ENCODE results near the gene RBM17.

DNA sequence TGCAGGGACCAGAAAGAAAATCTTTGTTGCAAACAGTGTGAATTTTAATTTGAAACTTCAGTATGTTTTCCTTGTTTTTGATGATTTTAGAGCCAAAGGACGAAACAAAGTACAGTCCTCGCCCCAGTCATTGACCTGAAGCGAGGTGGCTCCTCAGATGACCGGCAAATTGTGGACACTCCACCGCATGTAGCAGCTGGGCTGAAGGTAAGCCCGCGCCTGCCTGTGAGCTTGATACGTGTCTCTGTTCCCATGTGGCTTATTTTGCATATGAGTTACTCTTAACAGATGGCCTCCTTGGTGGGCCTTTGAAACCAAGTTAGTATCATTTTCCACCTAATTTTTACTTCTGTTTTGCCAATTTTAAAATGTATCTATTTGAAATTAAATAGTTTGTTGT lies 12.3 kb downstream of the RBM17 start:
- TF ChIP-seq CTCF (IDR thresholded peaks at IDR 0.05) = no peak
- TF ChIP-seq, protein P1, sequence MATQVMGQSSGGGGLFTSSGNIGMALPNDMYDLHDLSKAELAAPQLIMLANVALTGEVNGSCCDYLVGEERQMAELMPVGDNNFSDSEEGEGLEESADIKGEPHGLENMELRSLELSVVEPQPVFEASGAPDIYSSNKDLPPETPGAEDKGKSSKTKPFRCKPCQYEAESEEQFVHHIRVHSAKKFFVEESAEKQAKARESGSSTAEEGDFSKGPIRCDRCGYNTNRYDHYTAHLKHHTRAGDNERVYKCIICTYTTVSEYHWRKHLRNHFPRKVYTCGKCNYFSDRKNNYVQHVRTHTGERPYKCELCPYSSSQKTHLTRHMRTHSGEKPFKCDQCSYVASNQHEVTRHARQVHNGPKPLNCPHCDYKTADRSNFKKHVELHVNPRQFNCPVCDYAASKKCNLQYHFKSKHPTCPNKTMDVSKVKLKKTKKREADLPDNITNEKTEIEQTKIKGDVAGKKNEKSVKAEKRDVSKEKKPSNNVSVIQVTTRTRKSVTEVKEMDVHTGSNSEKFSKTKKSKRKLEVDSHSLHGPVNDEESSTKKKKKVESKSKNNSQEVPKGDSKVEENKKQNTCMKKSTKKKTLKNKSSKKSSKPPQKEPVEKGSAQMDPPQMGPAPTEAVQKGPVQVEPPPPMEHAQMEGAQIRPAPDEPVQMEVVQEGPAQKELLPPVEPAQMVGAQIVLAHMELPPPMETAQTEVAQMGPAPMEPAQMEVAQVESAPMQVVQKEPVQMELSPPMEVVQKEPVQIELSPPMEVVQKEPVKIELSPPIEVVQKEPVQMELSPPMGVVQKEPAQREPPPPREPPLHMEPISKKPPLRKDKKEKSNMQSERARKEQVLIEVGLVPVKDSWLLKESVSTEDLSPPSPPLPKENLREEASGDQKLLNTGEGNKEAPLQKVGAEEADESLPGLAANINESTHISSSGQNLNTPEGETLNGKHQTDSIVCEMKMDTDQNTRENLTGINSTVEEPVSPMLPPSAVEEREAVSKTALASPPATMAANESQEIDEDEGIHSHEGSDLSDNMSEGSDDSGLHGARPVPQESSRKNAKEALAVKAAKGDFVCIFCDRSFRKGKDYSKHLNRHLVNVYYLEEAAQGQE (IDR thresholded peaks at IDR 0.05; ENCODE audit: insufficient read depth in 1 of 2, low read depth in 2 of 2, low read length in 1 of 2) = no peak
- no peak for TF ChIP-seq POLR2AphosphoS5 (IDR thresholded peaks at IDR 0.05; ENCODE audit: low read depth, low read length)

All from Panc1 (cell line).